ENCODE data around the gene KLF11.

- TF ChIP-seq CTCF (IDR thresholded peaks at IDR 0.05; ENCODE audit: insufficient read depth, low read length) (no peak), POLR2AphosphoS5 (IDR thresholded peaks at IDR 0.05; ENCODE audit: low read depth) (no peak), REST (IDR thresholded peaks at IDR 0.05; ENCODE audit: insufficient replicate concordance, low read depth) (no peak)
Measured at GRCh38 chr2:10019174-10019573, 24.2 kb upstream of the KLF11 start.
